Glomerular visceral epithelial cell (primary cell): ENCODE results near the gene ASB2.

Experiments
- DNase-seq: peaks from one replicate; pipeline ENCODE4 v3.0.0-alpha.2; 2016; ENCODE audit errors: extremely low spot score

ASB2 gene

GRCh38 chr14:94000267-94000666, 23.9 kb upstream of the ASB2 start:
- DNase-seq: no peak

DNA sequence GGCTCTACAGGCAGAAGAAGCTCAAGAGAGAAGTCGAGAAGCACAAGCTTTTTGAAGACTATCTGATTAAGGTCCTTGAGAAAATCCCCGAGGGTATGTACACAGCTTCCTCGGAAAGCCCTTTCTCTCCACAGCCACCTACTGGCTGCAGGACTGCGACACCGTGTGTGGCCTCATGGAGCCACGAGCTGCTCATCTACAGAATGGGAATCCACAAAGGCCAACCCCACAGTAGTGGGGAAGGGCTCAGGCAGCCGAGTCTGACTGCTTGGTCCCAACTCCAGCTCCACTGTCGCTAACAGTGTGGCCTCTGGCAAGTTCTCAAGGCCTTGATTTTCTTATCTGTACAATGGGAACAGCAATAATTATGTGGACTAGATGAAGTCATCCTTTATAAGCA, 23.2 kb upstream of the ASB2 start:
- DNase-seq: no peak

GRCh38 chr14:93998871-93999403, 22.6 kb upstream of the ASB2 start:
- DNase-seq: no peak

GRCh38 chr14:93997916-93998870, 21.8 kb upstream of the ASB2 start:
- no peak for DNase-seq

- DNase-seq: peak; percentile 43
These were observed 20.7 kb upstream of the ASB2 start, which contains the start of gene CCDC197 for GRCh38 chr14:93997082-93997481. Gene CCDC197 (plus strand): TSS chr14:93997301. CDS start chr14:93998132, 831 bp downstream.

GRCh38 chr14:93996130-93996695, 19.8 kb upstream of the ASB2 start:
- no peak for DNase-seq

GRCh38 chr14:93994919-93995682, 18.7 kb upstream of the ASB2 start:
- peak; percentile 93 for DNase-seq

DNA sequence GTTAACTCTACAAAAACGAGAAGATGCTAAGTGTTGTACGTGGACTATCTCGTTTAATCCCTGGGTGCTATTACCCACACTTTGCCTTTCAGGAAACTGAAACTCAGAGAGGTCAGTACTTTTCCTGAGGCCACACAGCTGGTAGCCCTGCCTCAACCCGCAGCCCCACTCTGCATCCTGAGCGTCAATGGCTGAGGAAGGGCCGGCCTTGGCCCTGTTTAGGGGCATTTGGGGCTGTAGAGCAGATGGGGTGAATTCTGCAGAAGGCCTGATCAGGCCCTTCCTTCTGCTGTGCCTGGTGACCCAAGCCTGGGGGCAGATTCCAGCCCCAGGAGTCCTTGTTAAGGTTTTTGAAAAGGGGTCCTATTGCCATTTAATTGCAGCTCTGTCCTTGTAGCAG, 17.0 kb upstream of the ASB2 start:
- DNase-seq: no peak

GRCh38 chr14:93991649-93992048, 15.3 kb upstream of the ASB2 start:
- DNase-seq: no peak

GRCh38 chr14:93991212-93991611, 14.8 kb upstream of the ASB2 start:
- DNase-seq: no peak

DNA sequence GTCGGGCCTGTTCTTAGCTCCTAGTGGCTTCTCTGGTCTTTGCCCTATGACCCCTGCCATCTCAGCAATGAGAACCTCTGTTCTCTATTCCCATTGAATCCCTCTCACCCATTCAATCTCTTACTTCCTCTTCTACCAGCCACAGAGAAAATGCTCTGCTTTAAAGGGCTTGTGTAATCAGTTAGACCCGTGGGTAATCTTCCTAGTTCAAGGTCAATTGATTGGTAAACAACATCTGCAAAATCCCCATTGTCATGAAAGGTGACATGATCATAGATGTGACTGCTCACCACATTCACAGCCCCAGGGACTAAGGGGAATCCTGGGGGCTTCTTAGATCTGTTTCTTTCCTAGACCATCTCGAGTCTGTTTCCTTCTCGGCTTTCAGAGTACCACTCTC, 13.6 kb upstream of the ASB2 start:
- DNase-seq: no peak

DNA sequence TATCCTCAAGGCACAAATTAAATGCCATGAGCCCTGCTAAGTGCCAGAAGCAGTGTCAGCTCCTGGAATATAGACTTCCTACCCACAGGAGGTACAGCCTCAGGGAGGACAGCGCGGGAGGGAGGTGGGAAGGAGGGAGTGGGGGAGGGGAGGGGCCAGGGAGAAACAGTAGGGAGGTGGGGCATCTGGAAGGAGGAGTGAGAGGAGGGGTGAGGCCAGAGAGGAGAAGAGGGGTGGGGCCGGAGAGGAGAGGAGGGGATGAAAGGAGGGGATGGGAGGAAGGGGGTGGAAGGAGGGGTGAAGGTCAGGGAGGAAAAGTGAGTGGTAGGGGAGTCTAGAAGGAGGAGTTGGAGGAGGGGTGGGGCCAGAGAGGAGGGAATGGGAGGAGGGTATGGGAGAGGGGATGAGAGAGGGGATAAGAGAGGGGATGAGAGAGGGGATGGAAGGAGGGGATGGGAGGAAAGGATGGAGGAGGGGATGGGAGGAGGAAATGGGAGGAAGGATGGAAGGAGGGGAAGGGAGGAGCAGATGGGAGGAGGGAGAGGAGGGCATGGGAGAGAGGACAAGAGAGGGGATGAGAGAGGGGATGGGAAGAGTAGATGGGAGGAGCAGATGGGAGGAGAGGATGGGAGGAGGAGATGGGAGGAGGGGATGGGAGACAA, 11.6 kb upstream of the ASB2 start:
- DNase-seq: no peak

GRCh38 chr14:93987376-93987775, 11.0 kb upstream of the ASB2 start:
- no peak for DNase-seq

GRCh38 chr14:93986955-93987354, 10.6 kb upstream of the ASB2 start:
- no peak for DNase-seq

DNA sequence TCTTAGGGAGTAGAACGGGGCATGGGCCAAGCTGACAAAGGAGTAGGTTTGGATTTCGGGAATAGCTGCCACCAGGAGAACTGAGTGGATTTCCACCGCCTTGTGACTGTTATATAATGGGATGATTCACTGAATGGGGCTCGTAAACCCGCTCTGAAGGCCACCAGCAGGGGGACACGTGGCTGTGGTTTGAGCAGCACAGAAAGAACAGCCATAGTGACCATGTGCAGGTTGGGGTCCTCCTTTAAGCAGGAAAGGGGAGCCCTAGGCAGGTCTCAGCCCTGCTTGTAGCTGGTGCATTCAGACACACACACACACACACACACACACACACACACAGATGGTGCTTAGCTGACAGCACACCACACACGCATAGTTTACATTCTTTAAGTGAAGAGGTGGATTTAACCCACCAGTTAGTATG, 8.6 kb upstream of the ASB2 start:
- DNase-seq: peak; percentile 93

DNA sequence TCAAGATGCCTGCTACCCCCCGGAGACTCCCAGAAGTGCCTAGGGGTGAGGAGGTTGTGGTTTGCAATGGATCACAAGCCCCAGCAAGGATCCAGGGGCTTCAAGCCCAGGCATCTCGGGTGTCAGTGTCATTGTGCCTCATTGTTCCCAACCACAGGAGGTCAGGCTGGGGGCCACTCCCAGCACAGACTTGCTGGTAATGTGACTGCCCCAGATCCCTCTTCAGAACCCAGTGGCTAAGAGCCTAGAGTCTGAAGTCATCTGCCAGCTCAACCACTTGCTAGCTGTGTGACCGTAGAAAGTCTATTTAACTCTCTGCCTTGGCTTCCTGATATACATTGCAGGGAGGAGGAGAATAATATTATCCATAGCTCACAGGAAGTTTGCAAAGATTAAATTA, 7.7 kb upstream of the ASB2 start:
- peak; percentile 88 for DNase-seq

- DNase-seq: no peak
These were observed 6.0 kb upstream of the ASB2 start for GRCh38 chr14:93982230-93983007.

DNA sequence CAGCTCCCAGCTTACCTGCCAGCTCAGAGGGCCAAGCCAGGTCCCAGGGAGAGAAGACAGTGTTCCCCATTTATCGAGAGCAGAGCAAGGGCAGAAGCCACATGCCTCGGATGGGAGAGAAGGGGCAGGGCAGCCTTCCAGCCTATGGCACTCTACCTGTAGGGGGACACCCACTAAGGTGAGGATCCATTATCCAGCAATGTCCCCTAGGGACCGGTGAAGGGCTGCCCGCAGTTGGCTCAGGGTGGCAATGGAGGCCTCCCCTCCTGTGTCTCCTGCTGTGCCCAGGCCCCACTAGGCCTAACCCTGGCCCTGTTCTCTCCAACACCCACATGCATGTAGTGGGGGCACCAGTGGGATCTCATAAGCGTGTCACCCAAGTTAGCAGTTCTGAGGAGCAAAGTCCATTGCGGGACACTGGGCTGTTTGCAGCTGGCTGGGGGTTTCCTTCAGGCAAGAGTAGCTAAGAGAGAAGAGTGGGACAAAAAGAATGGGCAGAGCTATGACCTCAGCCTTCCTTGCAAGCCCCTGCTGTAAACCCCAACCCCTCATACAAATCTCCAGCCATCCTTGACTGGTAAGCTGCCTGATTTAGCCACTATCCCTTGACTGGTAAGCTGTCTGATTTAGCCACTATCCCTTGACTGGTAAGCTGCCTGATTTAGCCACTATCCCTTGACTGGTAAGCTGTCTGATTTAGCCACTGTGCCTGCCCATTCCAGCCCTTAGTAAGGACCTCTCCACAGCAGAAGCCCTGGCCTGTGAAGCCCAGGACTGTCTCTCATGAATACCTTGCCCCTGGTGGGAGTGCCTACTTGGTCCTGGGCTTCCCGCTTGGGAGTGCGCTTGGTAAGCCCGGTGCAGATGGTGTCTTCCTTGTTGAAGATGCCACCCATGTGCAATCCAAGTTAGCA, 5.2 kb upstream of the ASB2 start:
- DNase-seq: no peak

GRCh38 chr14:93980456-93981201, 4.3 kb upstream of the ASB2 start:
- no peak for DNase-seq
